ENCODE data around the gene IFI35.
"Not testable (repeated sequence)": the region's sequence is repeated elsewhere in the genome, so short reads cannot be mapped to it uniquely, and the experiment has no call there.

The IFI35 gene

DNA sequence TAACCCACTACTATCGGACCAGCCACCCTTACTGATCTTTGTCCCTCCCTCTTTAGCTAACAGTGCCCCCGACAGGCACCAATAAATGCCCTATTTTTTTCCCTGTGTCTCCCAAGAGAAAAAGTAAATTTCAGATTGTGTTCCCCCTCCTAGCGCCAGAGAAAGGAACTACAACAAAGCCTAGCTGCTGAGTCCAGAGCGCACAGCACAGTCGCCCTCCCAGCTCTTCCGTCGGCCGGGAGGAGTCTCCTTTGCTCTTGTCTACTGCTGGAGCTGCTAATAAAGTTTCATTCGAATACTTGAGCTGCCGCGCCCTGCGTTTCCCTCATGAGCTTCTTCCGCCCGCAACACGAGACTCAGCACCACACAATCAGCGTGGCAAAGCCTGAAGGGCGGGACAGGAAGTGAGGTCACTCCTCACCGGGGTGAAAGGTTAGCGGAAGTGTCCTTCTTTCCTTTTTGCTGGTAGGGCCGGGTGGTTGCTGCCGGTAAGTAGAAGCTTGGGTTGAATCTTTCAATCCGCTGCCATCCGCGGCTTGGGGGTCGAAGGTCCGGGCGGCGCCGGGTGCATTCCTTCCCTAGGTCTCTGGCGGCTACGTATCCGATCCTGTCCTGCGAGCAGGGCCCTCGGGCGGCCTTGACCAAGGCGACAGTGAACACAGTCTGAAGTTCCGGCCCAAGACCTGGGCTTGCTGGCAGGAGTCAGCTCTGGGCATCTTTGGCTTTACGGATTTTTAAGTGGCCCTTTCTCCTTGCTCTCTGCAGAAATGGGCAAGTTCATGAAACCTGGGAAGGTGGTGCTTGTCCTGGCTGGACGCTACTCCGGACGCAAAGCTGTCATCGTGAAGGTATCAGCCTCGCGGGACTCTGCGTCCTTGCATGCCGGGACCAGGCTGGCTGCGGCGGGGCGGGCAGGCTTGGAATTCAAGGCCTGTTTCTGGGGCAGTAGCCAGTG is 8.3 kb upstream of the IFI35 start, which contains the start of gene RPL27:
Gene RPL27 (plus strand): TSS at position 436 of the 955 bp plus-strand sequence. CDS start 332 bp downstream, at position 768.
- DNase-seq, result peak; percentile 99

DNA sequence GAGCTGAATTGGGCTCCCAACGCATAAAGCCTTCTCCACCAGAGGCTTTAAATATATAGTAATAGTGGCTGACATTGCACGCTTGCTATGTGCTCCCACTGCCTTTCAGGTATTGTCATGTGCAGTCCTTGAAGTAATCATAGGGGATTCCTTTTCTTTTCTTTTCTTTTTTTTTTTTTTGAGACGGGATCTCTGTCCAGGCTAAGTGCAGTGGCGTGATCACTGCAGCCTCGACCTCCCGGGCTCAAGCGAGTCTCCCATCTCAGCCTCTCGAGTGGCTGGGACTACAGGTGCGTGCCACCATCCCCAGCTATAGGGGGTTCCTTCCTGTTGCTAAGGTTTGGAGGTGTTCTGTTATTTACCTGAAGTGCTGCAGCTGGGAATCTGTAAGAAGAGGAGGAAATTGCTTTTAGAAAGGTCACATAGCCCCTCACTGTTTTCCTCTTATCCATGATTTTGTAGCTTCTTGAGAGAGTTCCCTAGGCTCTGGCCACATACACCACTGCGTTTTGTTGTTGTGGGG is 7.5 kb upstream of the IFI35 start:
- no peak for DNase-seq

DNA sequence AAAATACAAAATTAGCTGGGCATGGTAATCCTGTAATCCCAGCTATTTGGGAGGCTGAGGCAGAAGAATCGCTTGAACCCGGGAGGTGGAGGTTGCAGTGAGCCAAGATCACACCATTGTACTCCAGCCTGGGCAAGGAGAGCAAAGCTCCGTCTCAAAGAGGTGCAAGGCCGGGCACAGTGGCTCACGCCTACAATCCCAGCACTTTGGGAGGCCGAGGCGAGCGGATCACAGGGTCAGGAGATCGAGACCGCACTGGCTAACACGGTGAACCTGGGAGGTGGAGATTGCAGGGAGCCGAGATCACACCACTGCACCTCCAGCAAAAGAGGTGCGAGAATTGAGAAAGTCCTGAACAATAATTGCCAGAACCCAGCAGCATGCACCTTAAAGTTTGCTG is 5.7 kb upstream of the IFI35 start:
- not testable (repeated sequence) for DNase-seq

DNA sequence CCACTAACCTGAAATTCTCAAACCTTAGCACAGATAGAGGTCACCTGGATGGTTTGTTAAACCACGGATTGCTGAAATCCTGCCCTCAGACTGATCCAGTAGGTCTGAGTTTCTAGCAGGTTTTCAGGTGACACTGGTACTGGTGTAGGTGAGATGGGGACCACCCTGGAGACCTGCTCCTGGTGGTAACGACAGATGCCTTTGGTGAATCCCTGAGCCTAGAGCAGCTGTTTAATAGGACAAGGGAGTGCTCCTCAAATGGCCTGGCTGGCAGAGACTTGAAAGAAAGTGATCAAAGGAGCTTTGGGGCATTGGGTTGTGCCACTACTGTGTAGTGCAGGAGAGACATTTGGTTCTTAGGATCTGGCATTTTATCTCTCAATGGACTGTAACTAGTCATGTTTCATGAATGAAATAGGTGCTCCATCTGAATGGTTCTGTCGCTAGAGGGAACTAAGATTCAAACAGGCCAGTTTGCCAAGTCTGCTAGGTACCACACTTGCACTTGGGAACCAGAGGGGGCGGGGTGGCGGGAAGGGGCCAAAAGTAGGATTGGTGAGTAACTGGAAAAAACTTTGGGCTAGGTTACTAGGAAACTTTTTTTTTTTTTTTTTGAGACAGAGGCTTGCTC is 2.9 kb upstream of the IFI35 start:
- DNase-seq, result no peak

DNA sequence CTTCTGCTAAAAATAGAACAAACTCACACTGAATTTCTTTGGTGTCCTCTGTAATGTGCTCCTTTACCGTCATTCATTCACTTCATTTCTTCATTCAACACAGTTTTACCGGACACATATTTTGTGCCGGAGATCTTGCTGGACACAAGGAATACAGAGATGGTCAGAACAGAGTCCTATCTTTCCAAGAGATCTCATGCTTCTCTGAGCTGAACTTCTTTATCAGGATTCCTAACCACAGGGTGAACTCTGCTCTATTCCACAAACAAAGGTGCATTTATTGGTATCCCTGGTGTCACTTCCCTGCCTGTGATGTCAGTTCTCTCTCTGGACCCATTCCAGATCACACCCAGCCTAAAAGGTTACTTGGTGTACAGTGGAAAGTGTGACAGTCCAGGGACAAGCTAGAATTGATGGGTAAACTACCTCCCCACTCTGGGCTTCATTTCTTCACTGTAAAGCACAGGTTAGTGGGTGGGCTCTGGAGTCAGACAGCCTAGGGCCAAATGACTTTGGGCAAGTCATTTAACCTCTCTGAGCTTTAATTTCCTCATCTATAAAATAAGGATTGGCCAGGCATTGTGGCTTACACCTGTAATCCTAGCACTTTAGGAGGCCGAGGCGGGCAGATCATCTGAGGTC is 4.2 kb downstream of the IFI35 start:
- DNase-seq, result no peak

DNA sequence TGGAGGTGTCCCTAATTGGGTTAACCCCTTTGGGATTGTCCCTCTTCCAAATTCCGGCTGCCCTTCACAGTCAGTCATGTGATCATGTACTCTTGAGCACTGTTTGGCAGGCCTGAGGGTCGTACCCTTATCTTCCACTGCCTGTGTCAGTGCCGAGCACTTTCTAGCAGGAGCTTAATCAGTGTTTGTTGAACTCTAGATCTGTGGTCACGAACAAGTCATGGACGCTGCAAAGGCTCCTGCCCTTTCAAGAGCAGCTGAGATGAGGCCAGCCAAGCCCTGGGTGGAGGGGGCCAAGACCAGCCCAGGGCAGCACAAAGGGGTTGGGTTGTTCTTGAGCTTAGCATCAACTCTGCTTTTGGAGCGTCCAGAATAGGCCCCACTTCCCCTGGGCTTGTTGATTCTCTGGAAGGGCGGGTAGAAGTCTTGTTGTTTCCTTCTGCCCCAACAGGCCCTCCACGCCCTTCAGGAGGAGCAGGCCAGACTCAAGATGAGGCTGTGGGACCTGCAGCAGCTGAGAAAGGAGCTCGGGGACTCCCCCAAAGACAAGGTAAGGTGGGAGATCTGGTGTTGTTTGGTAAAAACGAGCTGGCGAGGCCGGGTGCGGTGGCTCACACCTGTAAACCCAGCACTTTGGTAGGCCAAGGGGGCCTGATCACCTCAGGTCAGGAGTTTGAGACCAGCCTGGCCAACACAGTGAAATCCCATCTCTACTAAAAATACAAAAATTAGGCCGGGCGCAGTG is 5.3 kb downstream of the IFI35 start:
- no peak for DNase-seq

DNA sequence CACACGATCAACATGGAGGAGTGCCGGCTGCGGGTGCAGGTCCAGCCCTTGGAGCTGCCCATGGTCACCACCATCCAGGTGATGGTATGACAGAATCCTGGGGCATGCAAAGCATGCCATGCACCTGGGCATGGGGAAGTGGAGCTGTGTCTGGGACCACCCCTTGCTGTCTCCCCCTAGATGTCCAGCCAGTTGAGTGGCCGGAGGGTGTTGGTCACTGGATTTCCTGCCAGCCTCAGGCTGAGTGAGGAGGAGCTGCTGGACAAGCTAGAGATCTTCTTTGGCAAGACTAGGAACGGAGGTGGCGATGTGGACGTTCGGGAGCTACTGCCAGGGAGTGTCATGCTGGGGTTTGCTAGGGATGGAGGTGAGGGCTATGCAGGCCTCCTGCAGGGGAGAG is 6.7 kb downstream of the IFI35 start:
- no peak for DNase-seq

DNA sequence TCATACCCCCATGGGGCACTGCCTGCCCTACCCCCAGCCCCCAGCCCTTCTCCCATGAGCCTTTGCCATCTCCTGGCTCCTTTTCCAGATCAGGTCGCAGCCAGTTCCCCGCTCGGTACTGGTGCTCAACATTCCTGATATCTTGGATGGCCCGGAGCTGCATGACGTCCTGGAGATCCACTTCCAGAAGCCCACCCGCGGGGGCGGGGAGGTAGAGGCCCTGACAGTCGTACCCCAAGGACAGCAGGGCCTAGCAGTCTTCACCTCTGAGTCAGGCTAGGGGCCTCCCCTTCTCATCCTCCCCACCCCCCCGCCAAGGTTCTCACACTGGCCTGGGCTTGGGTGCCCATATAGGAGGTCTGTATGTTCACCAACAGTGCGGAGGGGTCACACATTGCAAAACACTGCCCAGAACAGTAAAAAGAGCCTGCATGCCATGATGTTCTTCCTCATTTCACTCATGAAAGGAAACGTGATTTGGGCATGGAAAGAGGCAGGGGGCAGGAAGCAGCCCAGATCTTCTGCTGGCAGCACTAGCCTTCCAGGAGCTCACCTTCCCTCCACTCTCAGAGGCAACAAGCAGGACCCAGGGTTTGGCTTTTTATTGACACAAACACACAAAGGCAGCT is 7.5 kb downstream of the IFI35 start:
- DNase-seq, result no peak

DNA sequence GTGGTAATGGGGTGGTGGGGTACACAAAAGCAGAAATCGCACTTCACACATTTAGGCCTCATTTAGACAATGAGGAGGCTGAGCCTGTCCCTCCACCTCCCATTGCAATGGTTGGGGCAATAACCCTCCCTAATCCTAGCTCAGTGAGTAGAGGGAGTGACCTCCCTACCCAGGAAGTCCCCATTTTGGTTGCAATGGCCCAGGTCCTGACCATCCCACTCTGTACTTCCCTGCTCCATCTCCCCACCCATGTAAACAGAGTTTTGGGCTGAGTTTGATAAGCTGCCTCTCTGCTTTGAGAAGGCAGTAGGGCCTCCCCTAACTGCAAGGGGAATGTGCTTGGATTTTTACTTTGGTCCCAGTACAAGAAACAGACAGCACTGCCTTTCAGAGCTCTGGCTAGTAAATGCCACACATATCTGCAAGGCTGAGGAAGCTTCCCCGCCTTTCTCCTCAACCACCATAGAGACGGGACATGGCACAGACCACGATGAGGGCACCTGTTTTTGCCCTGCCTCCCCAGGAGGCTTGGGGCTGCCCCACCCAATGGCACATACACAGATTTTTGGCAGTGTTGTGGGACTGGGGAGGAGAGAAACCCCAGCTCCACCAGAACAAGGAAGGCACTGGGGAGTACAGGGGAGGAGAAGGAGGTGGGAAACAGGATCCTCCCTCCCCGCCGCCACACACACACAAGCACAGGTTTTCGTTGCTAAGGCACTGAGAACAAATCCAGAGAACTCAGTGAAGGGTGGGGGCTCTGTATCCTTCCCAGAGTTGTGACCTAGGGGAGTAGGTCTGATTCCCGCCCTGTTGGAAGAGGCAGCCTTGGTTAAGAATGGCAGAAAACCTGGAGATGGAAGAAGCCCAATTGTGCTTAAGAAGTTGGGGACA is 8.3 kb downstream of the IFI35 start:
- DNase-seq, result no peak

DNA sequence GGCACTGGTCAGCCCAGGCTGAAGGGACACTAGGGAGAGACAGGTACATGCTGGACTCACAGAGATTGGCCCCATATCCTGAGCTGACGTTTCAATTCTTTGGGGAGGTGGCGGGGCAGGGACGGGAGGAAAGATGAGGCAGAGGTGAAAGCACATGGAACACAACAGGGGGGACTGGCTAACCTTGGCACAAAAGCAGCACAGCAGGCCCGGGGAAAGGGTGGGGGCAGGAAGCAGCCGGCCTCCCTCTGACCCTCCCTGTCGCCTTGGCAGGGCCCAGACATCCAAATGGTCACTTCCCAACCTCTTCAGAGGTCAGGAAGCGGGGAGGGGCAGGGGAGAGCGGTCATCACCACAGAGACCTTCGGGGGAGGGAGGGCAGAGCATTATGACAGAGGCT is 9.0 kb downstream of the IFI35 start:
- DNase-seq, result no peak

DNA sequence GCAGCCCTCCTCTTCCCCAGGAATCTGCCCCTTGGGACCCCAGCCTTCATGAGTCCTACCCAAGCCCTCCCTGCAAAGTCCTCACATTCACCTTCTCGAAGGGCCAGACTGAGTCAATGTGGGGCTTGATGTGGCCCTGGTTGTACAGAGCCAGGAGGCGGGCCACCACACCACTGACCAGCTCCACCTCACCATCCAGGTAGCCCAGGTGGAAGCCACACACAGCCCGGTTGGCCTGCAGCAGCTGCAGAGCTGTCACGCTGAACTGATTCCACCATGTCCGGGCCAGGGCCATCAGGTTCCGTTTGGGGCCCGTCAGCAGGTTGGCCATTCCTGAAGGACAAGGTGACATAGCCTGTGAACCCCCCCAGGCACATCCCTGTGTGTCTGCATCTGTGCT is 9.6 kb downstream of the IFI35 start:
- no peak for DNase-seq

DNA sequence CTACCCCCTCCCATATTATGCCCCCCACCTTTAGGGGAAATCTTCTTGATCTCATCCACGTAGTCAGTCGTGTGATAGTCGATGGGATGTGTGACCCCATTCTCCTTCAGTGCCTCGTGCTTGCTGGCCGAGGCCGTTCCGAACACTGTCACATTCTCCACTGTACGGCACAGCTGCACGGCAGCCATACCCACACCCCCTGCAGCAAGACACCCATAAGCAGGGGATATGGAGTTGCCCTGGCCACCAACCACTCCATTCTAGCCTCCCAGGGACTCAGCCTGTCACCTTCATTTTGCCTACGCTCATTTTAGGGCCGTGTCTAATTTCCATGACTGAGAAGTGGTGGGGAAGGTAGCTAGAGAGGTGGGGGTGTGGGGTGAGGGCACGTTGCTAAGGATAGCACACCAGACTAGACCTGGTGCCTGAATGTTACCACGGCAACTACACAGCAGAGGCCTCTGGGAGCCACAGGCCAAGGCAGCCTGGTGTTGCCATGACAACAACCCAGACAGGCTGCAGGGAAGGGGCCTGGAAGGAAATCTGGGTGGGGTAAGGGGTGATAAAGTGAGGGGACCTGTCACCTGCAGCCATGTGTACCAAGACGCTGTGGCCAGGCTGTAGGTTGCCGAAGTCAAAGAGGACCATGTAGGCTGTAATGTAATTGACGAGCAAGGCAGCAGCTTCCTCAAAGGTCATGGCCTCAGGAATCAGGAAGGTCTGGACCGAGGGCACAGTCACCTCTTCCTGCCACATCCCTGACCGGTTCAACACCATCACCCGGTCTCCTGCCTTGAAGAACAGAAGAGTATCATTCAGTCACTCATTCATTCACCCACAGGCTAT is 11.6 kb downstream of the IFI35 start:
- no peak for DNase-seq

DNA sequence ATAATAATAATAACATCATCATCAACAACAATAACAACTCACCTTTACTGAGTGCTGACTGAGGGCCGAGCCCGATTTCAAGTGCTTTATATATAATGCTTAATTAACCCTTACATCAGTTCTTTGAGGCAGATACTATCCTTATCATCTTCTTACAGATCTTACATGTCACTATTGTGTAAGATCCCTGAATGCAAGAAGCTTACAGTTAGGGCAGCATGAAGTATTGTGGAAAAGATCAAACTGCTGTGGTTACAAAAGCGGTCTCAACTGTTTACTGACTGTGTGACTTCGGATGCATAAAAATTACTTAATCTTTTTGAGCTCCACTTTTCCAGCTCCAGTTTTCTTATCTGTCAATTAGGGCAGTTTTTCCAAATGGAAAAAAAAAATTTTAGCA is 12.3 kb downstream of the IFI35 start:
- DNase-seq, result no peak

DNA sequence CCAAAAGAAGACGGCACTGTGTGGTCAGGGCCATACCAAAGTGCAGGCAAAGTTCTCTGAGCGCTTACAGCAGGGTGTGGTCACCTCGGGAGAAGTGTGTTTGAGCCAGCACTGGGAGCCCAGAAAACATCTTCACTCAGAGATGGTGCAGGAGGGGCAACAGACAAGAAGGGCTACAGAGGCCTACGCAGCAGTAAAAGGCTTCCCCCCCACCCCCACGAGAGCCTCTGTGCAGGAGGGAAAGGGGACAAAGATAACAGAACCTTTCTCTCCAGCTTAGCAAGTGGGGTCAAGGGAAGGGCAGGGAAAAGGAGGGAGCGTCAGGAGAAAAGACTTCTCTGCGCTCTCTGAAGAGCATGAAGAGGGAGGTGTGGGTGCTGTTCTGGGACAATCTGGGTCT is 12.8 kb downstream of the IFI35 start:
- DNase-seq, result no peak

DNA sequence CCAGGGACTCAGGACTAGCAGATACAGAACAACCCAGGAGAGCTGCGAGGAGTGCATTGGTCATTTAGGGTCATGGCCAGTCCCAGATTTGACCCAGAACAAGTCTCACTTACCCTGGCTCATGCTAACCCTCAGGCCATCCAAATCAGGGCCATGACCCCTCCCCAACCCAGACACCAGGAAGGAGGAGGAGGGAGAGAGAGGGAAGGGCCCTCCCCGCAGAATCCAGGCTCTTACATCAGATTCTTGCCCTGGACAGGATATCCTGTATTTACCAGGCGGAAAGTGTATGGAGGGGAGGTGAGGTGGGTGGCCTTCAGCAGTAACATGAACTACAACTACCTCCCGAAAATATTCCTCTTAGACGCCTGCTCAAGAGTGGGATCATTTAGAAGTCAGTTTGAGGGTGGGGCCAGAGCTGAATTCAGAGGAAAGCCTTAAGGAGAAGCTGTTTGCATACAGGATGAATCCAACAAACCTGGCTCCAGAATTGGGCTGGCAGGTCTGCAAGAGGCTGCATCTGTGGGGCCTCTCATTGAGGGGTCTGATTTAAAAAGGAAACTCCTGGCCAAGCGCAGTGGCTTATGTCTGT is 13.5 kb downstream of the IFI35 start:
- no peak for DNase-seq

DNA sequence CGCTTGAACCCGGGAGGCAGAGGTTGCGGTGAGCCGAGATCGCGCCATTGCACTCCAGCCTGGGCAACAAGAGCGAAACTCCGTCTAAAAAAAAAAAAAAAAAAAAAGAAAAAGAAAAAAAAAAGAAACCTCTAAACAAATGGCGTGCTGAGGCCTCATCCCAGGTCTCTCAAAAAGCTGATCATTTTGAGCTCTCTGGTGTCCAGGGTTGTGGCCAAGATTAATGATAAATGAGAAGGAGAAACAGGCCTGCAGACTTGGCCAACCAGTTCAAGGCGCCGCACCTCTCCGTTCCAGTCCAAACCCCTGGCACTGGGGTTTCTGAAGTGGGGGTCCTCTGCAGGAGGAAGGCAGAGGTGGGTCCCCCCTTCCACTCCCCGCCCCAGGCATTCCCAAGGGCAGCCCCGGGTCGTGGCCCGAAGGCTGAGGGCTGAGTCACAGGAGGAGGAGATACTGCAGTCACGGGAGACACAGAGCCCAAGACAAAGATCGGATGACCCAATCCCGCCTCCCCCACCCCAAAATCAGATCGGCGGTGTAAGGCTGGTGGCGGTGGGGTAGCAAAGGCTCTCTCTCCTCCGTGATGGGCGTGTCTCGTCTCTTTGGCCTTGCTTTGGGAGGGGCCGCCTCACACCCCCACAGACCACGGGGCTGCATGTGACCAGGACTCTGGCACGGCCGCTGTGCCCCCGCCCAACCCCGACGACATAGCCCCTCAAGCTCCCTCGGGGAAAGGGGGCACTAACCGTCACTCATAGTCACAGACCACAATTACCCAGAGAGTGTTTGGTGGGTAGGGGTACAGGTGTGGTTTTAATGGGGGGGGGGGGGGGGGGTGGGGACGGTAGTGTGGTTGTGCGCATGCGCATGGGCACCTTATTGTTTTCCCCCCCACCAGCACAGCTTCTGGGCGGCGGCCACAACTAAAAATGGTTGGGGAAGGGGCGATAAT is 14.5 kb downstream of the IFI35 start:
- no peak for DNase-seq

DNA sequence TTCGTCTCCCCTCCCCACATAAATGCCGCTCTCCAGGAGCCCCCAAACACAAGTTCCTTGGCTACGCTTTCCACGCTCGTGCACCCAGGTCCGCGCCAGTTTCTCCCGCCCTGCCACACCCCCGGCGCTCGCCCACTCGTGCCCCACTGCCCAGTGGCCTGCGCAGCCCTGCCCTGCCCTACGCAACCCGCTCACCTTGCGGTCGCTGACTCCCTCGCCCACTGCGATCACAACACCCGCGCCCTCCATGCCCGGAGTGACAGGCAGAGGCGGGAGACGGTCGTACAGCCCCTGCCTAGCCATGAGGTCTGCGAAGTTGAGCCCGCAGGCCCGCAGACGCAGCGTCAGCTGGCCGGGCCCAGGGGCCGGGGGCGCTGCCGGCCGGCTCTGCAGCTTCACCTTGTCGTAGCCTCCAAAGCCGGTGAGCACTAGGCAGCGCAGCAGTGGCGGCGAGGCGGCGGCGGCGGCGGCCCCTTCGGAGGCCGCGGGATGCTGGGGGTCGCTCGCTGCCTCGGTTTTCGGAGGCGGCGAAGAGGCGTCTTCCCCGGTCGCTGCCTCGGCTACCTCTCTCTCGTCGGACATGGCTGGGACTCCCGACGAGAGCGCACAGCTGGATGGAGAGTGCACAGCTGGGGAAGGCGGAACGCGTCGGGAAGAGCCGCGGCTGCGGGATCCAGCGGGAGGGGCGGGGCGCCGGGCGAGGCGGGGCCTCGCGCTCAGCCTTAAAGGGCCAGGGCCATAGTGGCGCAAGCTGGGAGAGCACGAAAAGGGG is 15.3 kb downstream of the IFI35 start, which contains the start of gene VAT1:
Gene VAT1 (minus strand): TSS at position 645 of the 772 bp plus-strand sequence. CDS start 63 bp downstream, at position 582.
- peak; percentile 42 for DNase-seq

All from NCI-H1694 (cell line).